HepG2 (cell line): ENCODE results near the gene EIF1. TPM values are rescaled to one million over a fixed set of nuclear protein-coding genes. Genes with fewer than 3 reads are reported as not detected.
A peak's percentile ranks its signal among the peaks of the same experiment; 100 is the strongest.

Experiments used
- ELF4 ChIP-seq: sonication (generic); formaldehyde crosslinking; IDR thresholded peaks from 2 replicates; pipeline ENCODE4 v1.5.0; 2020; ENCODE audit warnings: missing genetic modification reagents, mild to moderate bottlenecking, moderate library complexity, borderline replicate concordance
- FOXP1 ChIP-seq, 2 experiments: fragments of 450-650 bp in 1 of 2; IDR thresholded peaks; 2 replicates each; pipeline ENCODE4 v1.6.1; 2017 to 2018; ENCODE audit warnings: antibody characterized with exemption in 1 of 2
- HNRNPK ChIP-seq: fragments of 200-400 bp; formaldehyde crosslinking; IDR thresholded peaks from 2 replicates; pipeline ENCODE4 v1.6.1; 2018; ENCODE audit warnings: low read length, low read depth, moderate library complexity, mild to moderate bottlenecking; ENCODE audit not compliant: poor library complexity, severe bottlenecking
- HNRNPL ChIP-seq: fragments of 200-400 bp; formaldehyde crosslinking; IDR thresholded peaks from 2 replicates; pipeline ENCODE4 v1.6.1; 2017; ENCODE audit warnings: mild to moderate bottlenecking, low read depth, low read length
- HOXA9 ChIP-seq: sonication (generic); formaldehyde crosslinking; IDR thresholded peaks from 2 replicates; pipeline ENCODE4 v1.8.1; 2022; ENCODE audit warnings: missing genetic modification reagents, mild to moderate bottlenecking, moderate library complexity, borderline replicate concordance
- SIN3A ChIP-seq: IDR thresholded peaks from 2 replicates; pipeline ENCODE4 v1.6.1; 2011; ENCODE audit warnings: low read depth, mild to moderate bottlenecking, control low read depth, low read length, borderline replicate concordance
- SIN3B ChIP-seq: fragments of 150-350 bp; IDR thresholded peaks from 2 replicates; pipeline ENCODE4 v1.6.1; 2014; ENCODE audit warnings: low read length
- SRSF9 ChIP-seq: fragments of 200-400 bp; formaldehyde crosslinking; IDR thresholded peaks from 2 replicates; pipeline ENCODE4 v1.6.1; 2018; ENCODE audit warnings: borderline replicate concordance, mild to moderate bottlenecking, low read depth, low read length; ENCODE audit not compliant: insufficient read depth, poor library complexity, severe bottlenecking
- ZFP36 ChIP-seq: fragments of 150-350 bp; IDR thresholded peaks from 2 replicates; pipeline ENCODE4 v1.6.1; 2018; ENCODE audit warnings: borderline replicate concordance, low read length, low read depth; ENCODE audit not compliant: partially characterized antibody
- ZNF24 ChIP-seq: fragments of 450-650 bp; IDR thresholded peaks from 2 replicates; pipeline ENCODE4 v1.6.1; 2017; ENCODE audit warnings: antibody characterized with exemption, mild to moderate bottlenecking
- ZNF33A ChIP-seq: sonication (generic); formaldehyde crosslinking; IDR thresholded peaks from 2 replicates; pipeline ENCODE4 v1.5.1; 2020; ENCODE audit warnings: missing genetic modification reagents, mild to moderate bottlenecking, moderate library complexity, borderline replicate concordance
- ZNF577 ChIP-seq: sonication (generic); formaldehyde crosslinking; IDR thresholded peaks from 2 replicates; pipeline ENCODE4 v1.4.0; 2020; ENCODE audit warnings: mild to moderate bottlenecking, low read depth, missing genetic modification reagents, borderline replicate concordance
- ZNF660 ChIP-seq: sonication (generic); formaldehyde crosslinking; IDR thresholded peaks from 2 replicates; pipeline ENCODE4 v1.5.1; 2020; ENCODE audit warnings: mild to moderate bottlenecking, low read depth, missing genetic modification reagents, borderline replicate concordance
- ZNF678 ChIP-seq: sonication (generic); formaldehyde crosslinking; IDR thresholded peaks from 2 replicates; pipeline ENCODE4 v1.4.0; 2020; ENCODE audit warnings: mild to moderate bottlenecking, missing genetic modification reagents
- ZNF776 ChIP-seq: sonication (generic); formaldehyde crosslinking; IDR thresholded peaks from 2 replicates; pipeline ENCODE4 v1.4.0; 2020; ENCODE audit warnings: mild to moderate bottlenecking, missing genetic modification reagents
- polyA plus RNA-seq, 8 experiments: library from polyadenylated mRNA; depleted of rRNA in 3 of 8; stranded (reverse) in 7 of 8; unstranded in 1 of 8; fragments of >200 nt; fragmentation: Illumina TruSeq in 4 of 8; extraction: Trizol in 4 of 8; gene quantifications; 2 replicates each; pipeline versions ENCODE4 v1.2.1 to v1.2.3, GENCODE V29; 2011 to 2016; ENCODE audit warnings: low read depth in 4 of 8, missing spikeins in 1 of 8, mixed read lengths in 1 of 8; ENCODE audit not compliant: insufficient read depth in 1 of 8
- total RNA-seq, 5 experiments: library from RNA; depleted of rRNA; stranded (reverse); fragments of >200 nt; fragmentation: Illumina TruSeq; extraction: Trizol; gene quantifications; 2 replicates each; pipeline ENCODE4 v1.2.3, GENCODE V29; 2016; ENCODE audit warnings: low read depth in 1 of 5
- TF ChIP-seq, protein P1 (sequence below): sonication (generic); formaldehyde crosslinking; IDR thresholded peaks from 2 replicates; pipeline ENCODE4 v1.4.0; 2020; ENCODE audit warnings: missing genetic modification reagents, borderline replicate concordance
- TF ChIP-seq, protein P2 (sequence below): sonication (generic); formaldehyde crosslinking; IDR thresholded peaks from 2 replicates; pipeline ENCODE4 v1.5.1; 2020; ENCODE audit warnings: mild to moderate bottlenecking, missing genetic modification reagents, borderline replicate concordance
- TF ChIP-seq, protein P3 (sequence below): sonication (generic); formaldehyde crosslinking; IDR thresholded peaks from 2 replicates; pipeline ENCODE4 v1.4.0; 2020; ENCODE audit warnings: mild to moderate bottlenecking, missing genetic modification reagents
- TF ChIP-seq, protein P4 (sequence below): IDR thresholded peaks from 2 replicates; pipeline ENCODE4 v1.6.1; 2016
- TF ChIP-seq, protein P5 (sequence below), 2 experiments: IDR thresholded peaks; 2 replicates each; pipeline ENCODE4 v1.6.1; 2011 to 2012; ENCODE audit warnings: low read length in 2 of 2, borderline replicate concordance in 1 of 2, low read depth in 1 of 2, mild to moderate bottlenecking in 1 of 2, moderate library complexity in 1 of 2

The EIF1 gene
- total and polyA plus RNA-seq, 2 of the 13 experiments (the other 11 are each of a cell fraction or from before 2014, with no cell fraction given): 147 to 517 TPM

DNA sequence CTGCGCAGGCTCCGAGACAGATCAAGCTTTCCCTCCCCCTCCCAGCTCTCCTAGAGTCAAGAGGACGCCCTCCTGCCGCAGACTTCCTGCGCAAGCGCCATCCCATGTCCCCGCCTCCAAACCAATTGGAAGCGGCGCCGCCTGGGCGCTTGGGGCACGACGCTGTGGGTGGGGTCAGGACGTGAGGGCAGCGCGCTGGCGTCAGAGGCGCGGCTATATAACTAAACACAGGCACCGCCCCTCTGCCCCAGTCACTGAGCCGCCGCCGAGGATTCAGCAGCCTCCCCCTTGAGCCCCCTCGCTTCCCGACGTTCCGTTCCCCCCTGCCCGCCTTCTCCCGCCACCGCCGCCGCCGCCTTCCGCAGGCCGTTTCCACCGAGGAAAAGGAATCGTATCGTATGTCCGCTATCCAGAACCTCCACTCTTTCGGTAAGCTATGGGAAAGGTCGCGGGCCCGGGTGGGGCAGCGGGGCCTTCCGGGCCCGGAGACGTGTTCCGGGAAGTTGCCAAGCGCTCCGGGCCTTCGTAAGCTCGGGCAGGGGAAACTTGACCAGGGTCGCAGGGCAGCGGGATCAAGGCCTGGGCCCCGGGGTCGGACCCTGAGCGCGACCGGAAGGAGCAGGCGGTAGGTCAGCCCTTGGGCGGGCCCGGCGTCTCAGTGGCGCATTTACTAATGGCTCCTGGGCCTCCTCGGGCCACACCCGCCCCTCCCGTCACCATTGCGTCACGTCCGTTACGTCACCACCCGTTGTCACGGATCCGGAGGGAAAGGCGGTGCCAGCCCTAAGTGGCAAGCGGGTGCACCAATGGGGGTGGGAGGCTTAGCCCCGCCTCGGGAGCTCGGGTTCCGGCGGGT, at the start of gene EIF1 (continued):
- TF ChIP-seq ZFP36 (no peak), HNRNPK (peak; percentile 83), SRSF9 (no peak), SIN3A (peak; percentile 74; the same call in 1 of the 2 replicates), ZNF678 (CRISPR knock-in tag) (peak; percentile 90), ELF4 (CRISPR knock-in tag) (no peak; the same call in 1 of the 2 replicates), SIN3B (no peak; the same call in none of the 2 replicates), ZNF24 (peak; percentile 78), ZNF33A (no peak), ZNF776 (CRISPR knock-in tag) (peak; percentile 90), ZNF660 (CRISPR knock-in tag) (no peak; the same call in 1 of the 2 replicates), FOXP1 (IDR thresholded peaks at IDR 0.05) (no peak), FOXP1 (CRISPR knock-in tag; IDR thresholded peaks at IDR 0.05) (0 out of 2 replicates have a peak, but pooled peaks have one; percentile 13), HOXA9 (CRISPR knock-in tag) (no peak), HNRNPL (peak; percentile 98), ZNF577 (CRISPR knock-in tag) (peak; percentile 87)
- TF ChIP-seq, protein P1, sequence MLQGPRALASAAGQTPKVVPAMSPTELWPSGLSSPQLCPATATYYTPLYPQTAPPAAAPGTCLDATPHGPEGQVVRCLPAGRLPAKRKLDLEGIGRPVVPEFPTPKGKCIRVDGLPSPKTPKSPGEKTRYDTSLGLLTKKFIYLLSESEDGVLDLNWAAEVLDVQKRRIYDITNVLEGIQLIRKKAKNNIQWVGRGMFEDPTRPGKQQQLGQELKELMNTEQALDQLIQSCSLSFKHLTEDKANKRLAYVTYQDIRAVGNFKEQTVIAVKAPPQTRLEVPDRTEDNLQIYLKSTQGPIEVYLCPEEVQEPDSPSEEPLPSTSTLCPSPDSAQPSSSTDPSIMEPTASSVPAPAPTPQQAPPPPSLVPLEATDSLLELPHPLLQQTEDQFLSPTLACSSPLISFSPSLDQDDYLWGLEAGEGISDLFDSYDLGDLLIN (CRISPR knock-in tag): no peak
- TF ChIP-seq, protein P2, sequence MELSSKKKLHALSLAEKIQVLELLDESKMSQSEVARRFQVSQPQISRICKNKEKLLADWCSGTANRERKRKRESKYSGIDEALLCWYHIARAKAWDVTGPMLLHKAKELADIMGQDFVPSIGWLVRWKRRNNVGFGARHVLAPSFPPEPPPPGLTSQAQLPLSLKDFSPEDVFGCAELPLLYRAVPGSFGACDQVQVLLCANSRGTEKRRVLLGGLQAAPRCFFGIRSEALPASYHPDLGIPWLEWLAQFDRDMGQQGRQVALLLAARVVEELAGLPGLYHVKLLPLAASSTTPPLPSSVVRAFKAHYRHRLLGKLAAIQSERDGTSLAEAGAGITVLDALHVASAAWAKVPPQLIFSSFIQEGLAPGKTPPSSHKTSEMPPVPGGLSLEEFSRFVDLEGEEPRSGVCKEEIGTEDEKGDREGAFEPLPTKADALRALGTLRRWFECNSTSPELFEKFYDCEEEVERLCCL (CRISPR knock-in tag): peak; percentile 98
- TF ChIP-seq, protein P3, sequence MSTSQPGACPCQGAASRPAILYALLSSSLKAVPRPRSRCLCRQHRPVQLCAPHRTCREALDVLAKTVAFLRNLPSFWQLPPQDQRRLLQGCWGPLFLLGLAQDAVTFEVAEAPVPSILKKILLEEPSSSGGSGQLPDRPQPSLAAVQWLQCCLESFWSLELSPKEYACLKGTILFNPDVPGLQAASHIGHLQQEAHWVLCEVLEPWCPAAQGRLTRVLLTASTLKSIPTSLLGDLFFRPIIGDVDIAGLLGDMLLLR (CRISPR knock-in tag): no peak
- TF ChIP-seq, protein P4, sequence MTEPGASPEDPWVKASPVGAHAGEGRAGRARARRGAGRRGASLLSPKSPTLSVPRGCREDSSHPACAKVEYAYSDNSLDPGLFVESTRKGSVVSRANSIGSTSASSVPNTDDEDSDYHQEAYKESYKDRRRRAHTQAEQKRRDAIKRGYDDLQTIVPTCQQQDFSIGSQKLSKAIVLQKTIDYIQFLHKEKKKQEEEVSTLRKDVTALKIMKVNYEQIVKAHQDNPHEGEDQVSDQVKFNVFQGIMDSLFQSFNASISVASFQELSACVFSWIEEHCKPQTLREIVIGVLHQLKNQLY (CRISPR knock-in tag): no peak; the same call in 1 of the 2 replicates
- TF ChIP-seq, protein P5, sequence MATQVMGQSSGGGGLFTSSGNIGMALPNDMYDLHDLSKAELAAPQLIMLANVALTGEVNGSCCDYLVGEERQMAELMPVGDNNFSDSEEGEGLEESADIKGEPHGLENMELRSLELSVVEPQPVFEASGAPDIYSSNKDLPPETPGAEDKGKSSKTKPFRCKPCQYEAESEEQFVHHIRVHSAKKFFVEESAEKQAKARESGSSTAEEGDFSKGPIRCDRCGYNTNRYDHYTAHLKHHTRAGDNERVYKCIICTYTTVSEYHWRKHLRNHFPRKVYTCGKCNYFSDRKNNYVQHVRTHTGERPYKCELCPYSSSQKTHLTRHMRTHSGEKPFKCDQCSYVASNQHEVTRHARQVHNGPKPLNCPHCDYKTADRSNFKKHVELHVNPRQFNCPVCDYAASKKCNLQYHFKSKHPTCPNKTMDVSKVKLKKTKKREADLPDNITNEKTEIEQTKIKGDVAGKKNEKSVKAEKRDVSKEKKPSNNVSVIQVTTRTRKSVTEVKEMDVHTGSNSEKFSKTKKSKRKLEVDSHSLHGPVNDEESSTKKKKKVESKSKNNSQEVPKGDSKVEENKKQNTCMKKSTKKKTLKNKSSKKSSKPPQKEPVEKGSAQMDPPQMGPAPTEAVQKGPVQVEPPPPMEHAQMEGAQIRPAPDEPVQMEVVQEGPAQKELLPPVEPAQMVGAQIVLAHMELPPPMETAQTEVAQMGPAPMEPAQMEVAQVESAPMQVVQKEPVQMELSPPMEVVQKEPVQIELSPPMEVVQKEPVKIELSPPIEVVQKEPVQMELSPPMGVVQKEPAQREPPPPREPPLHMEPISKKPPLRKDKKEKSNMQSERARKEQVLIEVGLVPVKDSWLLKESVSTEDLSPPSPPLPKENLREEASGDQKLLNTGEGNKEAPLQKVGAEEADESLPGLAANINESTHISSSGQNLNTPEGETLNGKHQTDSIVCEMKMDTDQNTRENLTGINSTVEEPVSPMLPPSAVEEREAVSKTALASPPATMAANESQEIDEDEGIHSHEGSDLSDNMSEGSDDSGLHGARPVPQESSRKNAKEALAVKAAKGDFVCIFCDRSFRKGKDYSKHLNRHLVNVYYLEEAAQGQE (IDR thresholded peaks at IDR 0.05; ENCODE audit: borderline replicate concordance in 1 of 2, low read depth in 1 of 2, low read length in 2 of 2): no peak
